Measurements from ENCODE around the gene RSF1.

DNA sequence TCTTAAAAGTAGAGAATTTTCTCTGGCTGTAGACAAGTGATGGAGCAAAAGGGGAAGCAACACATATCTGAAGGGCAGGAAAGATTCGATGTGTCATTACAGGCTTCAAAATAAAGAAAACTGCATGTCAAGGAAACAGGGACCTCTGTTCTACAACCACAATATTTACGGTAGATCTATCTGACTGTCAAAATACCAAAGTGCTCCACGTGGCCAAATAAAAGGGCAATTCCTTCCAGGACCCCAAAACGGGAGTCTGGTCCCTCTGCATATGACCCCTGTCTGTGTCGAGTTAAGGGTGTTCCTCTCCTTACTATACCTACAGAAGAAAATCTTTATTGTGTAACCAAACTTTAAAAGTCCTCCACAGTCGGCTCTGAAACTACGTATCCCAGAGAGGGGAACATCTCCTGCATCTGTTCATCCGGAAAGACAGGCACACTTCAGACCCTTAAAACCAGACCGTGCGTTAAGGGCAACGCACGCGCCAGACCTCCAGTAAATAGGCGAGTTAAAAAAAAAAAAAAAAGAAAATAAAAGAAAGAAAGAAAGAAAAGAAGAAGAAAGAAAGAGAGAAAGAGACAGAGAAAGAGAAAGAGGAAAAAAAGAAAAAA is 183.7 kb downstream of the RSF1 start:
- TF ChIP-seq, protein P1, sequence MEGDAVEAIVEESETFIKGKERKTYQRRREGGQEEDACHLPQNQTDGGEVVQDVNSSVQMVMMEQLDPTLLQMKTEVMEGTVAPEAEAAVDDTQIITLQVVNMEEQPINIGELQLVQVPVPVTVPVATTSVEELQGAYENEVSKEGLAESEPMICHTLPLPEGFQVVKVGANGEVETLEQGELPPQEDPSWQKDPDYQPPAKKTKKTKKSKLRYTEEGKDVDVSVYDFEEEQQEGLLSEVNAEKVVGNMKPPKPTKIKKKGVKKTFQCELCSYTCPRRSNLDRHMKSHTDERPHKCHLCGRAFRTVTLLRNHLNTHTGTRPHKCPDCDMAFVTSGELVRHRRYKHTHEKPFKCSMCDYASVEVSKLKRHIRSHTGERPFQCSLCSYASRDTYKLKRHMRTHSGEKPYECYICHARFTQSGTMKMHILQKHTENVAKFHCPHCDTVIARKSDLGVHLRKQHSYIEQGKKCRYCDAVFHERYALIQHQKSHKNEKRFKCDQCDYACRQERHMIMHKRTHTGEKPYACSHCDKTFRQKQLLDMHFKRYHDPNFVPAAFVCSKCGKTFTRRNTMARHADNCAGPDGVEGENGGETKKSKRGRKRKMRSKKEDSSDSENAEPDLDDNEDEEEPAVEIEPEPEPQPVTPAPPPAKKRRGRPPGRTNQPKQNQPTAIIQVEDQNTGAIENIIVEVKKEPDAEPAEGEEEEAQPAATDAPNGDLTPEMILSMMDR (IDR thresholded peaks at IDR 0.05): no peak
- no peak for TF ChIP-seq POLR2AphosphoS5 (IDR thresholded peaks at IDR 0.05)

Measured in esophagus muscularis mucosa (tissue), 3 donors.